ENCODE measurements around the gene PCDHA2.
"Not testable (repeated sequence)": the region's sequence is repeated elsewhere in the genome, so short reads cannot be mapped to it uniquely, and the experiment has no call there.

PCDHA2 gene

DNA sequence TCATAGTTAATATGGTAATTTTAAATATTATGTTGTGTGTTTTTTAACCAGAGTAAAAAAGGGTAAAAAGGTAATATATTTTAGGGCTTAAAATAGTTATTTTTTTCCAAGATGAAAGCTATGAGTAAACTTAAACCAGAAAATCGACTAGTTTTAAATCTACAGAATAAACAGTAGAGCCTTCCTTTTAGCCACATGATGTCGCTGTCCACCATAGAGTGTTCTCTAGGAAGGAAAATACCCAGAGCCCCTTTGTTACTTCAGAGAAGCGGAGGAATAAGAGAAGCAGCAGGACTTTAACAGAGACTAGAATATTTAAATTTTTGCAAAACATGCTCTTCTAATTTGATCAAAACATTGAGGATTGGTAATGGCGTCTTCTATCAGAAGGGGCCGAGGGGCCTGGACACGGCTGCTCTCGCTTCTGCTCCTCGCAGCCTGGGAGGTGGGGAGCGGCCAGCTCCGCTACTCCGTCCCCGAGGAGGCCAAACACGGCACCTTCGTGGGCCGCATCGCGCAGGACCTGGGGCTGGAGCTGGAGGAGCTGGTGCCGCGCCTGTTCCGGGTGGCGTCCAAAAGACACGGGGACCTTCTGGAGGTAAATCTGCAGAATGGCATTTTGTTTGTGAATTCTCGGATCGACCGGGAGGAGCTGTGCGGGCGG, at the start of gene PCDHA2:
Gene PCDHA2, plus strand, starts transcription at position 258 of the 664 bp plus-strand sequence.
- DNase-seq (ENCODE audit: extremely low read depth in 1 of 2, low read depth in 1 of 2): no peak

DNA sequence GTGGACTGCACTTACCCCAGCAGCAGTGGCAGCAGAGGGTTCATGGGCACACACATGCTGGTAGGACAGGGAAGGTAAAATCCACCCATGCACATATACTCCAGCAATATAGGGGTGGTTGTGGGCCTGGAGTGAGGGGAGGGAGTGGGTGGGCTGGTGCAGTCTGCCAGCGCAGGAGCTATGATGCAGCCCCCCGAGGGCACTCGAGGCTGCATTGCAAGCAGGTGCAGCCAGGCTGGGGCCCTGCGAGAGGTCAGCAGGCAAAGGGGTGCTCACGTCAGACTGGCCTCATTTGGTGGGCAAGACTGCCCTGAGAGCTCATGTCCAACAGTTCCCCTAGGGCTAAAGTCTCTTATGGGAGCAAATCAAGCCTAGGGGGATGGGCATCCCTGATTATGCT, 41.1 kb upstream of the PCDHA2 start:
- no peak for DNase-seq (ENCODE audit: extremely low read depth in 1 of 2, low read depth in 1 of 2)

DNA sequence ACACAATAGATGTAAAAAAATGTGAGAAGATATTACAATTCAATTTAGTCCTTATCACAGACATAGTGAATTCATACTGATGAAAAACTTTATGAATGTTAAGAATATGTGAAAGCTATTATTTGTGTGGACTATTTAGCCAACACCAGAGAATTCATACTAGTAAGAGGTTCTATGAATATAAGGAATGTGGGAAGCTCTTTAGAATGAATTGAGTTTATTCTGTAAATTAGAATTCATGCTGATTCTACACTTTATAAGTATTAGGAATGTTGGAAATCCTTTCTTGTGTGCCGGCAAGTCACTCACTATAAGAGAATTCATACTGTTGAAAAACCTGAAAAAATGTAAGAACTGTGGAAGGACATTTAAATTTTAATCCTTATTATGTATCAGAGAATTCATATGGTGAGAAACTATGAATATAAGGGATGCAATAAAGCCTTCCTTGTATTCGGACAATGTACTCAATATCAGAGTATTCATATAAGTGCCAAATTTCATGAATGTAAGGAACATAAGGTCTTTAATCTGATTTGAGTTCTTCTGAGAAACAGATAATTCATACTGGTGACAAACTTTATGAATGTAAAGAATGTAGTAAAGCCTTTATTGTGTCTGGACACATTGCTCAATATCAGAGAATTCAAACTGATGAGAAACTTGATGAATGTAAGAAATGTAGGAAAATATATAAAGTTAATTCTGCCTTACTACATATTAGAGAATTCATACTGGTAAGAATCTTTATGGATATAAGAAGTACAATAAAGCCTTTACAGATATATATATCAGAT, 30.3 kb upstream of the PCDHA2 start:
- DNase-seq (ENCODE audit: extremely low read depth in 1 of 2, low read depth in 1 of 2): no peak

DNA sequence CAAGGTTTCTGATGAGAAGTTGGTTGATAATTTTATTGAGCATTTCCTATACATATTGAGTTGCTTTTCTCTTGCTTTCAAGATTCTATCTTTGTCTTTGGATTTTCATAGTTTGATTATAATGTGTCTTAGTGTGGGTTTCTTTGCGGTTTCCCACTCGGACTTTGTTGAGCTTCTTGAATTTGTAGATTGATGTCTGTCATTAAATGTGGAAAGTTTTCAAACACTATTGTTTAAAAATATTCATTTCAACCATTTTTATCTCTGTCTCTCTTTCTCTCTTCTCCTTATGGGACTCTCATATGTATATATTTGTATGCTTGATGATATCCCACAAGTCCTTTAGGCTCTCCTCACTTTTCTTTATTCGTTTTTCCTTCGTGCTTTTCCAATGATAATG, 27.2 kb upstream of the PCDHA2 start:
- DNase-seq (ENCODE audit: extremely low read depth in 1 of 2, low read depth in 1 of 2): no peak

DNA sequence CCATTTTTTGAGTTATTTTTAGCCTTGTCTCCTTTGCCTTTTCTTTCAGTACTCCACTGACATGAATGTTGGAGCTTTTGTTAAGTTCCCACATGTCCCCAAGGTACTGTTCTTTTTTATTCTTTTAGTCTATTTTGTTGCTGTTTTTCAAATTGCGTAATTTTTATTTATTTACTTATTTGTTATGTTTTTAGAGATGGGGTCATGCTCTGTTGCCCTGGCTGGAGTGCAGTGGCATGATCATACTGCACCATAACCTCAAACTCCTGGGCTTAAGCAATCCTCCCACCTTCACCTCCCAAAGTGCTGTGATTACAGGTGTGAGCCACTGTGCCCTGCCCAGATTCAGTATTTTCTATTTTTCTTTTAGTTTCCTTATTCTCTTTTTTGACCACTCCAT, 14.1 kb upstream of the PCDHA2 start:
- no peak for DNase-seq (ENCODE audit: extremely low read depth in 1 of 2, low read depth in 1 of 2)

DNA sequence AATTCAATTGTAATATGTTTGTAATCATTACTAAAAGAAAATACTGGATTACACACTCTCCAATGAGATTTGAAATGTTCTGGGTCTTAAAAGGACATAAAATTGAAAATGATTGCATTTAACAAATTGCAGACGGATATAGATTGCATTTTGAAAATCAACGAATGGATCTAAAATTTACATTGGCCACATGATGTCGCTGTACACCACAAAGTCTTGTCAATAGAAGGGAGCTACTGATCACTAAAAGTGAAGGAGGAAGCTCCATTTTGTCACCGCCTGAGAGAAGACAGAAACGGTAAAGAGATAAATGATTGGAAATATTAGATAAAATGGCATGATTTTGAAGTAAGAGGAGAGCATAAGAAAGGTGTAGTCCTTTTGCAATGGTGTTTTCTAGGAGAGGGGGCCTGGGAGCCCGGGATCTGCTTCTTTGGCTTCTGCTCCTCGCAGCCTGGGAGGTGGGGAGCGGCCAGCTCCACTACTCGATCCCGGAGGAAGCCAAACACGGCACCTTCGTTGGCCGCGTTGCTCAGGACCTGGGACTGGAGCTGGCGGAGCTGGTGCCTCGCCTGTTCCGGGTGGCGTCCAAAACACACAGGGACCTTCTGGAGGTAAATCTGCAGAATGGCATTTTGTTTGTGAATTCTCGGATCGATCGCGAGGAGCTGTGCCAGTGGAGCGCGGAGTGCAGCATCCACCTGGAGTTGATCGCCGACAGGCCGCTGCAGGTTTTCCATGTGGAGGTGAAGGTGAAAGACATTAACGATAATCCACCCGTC, 8.6 kb upstream of the PCDHA2 start, which contains the start of gene PCDHA1:
Gene PCDHA1, plus strand, starts transcription at position 236 of the 782 bp plus-strand sequence.
- DNase-seq (ENCODE audit: extremely low read depth in 1 of 2, low read depth in 1 of 2): no peak

DNA sequence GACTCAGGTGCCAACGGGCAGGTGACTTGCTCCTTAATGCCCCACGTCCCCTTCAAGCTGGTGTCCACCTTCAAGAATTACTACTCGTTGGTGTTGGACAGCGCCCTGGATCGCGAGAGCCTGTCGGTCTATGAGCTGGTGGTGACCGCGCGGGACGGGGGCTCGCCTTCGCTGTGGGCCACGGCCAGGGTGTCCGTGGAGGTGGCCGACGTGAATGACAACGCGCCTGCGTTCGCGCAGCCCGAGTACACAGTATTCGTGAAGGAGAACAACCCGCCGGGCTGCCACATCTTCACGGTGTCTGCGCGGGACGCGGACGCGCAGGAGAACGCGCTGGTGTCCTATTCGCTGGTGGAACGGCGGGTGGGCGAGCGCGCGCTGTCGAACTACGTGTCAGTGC, 7.2 kb upstream of the PCDHA2 start:
- DNase-seq (ENCODE audit: extremely low read depth in 1 of 2, low read depth in 1 of 2): not testable (repeated sequence)

DNA sequence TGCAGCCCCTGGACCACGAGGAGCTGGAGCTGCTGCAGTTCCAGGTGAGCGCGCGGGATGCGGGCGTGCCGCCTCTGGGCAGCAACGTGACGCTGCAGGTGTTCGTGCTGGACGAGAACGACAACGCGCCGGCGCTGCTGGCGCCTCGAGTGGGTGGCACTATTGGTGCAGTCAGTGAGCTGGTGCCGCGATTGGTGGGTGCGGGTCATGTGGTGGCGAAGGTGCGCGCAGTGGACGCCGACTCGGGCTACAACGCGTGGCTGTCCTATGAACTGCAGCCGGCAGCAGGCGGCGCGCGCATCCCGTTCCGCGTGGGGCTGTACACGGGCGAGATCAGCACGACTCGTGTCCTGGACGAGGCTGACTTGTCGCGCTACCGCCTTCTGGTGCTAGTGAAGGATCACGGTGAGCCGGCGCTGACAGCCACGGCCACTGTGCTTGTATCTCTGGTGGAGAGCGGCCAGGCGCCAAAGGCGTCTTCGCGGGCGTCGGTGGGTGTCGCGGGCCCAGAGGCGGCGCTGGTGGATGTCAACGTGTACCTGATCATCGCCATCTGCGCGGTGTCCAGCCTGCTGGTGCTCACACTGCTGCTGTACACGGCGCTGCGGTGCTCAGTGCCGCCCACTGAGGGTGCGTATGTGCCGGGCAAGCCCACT, 6.7 kb upstream of the PCDHA2 start:
- not testable (repeated sequence) for DNase-seq (ENCODE audit: extremely low read depth in 1 of 2, low read depth in 1 of 2)

DNA sequence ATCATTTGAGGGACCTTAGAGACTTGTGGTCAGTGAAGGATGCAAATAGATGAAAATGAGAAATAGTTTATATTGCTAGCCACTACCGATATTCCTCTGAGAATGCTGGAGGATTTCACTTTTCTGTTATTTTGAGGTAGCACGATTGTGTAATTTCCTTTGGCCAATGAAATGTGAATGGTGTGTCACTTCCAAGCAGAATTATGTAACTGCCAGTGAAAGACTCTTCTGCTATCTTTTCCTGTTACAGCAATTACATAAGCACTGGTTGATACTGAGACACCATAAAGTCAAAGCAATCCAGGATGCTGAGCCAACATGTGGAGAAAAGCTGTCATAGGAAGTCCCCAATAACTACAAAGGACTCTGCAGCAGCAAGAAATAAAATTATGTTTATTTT, 3.6 kb upstream of the PCDHA2 start:
- no peak for DNase-seq (ENCODE audit: extremely low read depth in 1 of 2, low read depth in 1 of 2)

DNA sequence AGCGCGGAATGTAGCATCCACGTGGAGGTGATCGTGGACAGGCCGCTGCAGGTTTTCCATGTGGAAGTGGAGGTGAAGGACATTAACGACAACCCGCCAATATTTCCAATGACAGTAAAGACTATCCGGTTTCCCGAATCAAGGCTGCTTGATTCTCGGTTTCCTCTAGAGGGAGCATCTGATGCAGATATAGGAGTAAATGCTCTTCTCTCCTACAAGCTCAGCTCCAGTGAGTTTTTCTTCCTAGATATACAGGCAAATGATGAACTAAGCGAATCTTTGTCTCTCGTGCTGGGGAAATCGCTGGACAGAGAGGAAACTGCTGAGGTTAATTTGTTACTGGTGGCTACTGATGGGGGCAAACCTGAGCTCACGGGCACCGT, 598 bp downstream of the PCDHA2 start:
- no peak for DNase-seq (ENCODE audit: extremely low read depth in 1 of 2, low read depth in 1 of 2)

DNA sequence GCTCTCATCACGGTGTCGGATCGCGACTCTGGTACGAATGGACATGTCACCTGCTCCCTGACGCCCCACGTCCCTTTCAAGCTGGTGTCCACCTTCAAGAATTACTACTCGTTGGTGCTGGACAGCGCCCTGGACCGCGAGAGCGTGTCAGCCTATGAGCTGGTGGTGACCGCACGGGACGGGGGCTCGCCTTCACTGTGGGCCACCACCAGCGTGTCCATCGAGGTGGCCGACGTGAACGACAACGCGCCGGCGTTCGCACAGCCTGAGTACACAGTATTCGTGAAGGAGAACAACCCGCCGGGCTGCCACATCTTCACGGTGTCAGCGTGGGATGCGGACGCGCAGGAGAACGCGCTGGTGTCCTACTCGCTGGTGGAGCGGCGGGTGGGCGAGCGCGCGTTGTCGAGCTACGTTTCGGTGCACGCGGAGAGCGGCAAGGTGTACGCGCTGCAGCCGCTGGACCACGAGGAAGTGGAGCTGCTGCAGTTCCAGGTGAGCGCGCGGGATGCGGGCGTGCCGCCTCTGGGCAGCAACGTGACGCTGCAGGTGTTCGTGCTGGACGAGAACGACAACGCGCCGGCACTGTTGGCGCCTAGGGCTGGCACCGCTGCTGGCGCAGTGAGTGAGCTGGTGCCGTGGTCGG, 1.5 kb downstream of the PCDHA2 start:
- not testable (repeated sequence) for DNase-seq (ENCODE audit: extremely low read depth in 1 of 2, low read depth in 1 of 2)

DNA sequence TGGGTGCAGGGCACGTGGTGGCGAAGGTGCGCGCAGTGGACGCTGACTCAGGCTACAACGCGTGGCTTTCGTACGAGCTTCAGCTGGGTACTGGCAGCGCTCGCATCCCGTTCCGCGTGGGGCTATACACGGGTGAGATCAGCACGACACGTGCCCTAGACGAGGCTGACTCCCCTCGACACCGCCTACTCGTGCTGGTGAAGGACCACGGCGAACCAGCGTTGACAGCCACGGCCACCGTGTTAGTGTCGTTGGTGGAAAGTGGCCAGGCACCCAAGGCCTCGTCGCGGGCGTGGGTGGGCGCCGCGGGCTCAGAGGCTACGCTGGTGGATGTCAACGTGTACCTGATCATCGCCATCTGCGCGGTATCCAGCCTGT, 2.1 kb downstream of the PCDHA2 start:
- DNase-seq (ENCODE audit: extremely low read depth in 1 of 2, low read depth in 1 of 2): no peak

DNA sequence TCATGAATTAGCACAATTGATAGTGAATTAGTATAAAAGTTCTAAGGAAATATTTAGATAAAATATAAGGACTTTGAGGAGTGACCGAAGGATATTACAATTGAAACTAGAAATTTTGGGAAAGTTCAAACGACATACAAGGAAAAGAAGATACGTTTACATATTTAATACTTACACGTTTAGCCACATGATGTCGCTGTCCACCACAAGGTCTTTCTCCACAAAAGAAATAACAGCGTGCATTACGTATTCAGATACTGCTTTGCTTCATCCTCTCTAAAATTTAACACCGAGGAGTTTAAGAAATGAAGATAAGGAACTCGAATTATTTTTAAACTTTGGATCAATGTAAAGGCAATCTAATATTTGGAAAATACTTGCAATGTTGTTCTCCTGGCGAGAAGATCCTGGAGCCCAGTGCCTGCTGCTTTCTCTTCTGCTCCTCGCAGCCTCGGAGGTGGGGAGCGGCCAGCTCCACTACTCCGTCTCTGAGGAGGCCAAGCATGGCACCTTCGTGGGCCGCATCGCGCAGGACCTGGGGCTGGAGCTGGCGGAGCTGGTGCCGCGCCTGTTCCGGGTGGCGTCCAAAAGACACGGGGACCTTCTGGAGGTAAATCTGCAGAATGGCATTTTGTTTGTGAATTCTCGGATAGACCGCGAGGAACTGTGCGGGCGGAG, 6.3 kb downstream of the PCDHA2 start, which contains the start of gene PCDHA3:
Gene PCDHA3, plus strand, starts transcription at position 242 of the 678 bp plus-strand sequence.
- DNase-seq (ENCODE audit: extremely low read depth in 1 of 2, low read depth in 1 of 2): no peak

DNA sequence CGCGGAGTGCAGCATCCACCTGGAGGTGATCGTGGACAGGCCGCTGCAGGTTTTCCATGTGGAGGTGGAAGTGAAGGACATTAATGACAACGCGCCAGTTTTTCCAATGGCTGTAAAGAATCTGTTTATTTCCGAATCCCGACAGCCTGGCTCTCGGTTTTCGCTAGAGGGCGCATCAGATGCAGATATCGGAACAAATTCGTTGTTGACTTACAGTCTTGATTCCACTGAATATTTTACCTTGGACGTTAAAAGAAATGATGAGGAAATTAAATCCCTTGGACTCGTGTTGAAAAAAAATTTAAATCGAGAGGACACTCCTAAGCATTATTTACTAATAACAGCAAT, 6.8 kb downstream of the PCDHA2 start:
- no peak for DNase-seq (ENCODE audit: extremely low read depth in 1 of 2, low read depth in 1 of 2)

DNA sequence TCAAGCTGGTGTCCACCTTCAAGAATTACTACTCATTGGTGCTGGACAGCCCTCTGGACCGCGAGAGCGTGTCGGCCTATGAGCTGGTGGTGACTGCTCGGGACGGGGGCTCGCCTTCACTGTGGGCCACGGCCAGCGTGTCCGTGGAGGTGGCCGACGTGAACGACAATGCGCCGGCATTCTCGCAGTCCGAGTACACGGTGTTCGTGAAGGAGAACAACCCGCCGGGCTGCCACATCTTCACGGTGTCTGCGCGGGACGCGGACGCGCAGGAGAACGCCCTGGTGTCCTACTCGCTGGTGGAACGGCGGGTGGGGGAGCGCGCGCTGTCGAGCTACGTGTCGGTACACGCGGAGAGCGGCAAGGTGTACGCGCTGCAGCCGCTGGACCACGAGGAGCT, 7.7 kb downstream of the PCDHA2 start:
- not testable (repeated sequence) for DNase-seq (ENCODE audit: extremely low read depth in 1 of 2, low read depth in 1 of 2)

DNA sequence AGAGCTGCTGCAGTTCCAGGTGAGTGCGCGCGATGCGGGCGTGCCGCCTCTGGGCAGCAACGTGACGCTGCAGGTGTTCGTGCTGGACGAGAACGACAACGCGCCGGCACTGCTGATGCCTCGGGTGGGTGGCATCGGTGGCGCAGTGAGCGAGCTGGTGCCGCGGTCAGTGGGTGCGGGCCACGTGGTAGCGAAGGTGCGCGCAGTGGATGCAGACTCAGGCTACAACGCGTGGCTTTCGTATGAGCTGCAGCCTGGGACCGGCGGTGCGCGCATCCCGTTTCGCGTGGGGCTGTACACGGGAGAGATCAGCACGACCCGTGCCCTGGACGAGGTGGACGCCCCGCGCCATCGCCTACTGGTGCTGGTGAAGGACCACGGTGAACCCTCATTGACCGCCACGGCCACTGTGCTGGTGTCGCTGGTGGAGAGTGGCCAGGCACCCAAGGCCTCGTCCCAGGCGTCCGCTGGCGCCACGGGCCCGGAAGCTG, 8.2 kb downstream of the PCDHA2 start:
- no peak for DNase-seq (ENCODE audit: extremely low read depth in 1 of 2, low read depth in 1 of 2)

DNA sequence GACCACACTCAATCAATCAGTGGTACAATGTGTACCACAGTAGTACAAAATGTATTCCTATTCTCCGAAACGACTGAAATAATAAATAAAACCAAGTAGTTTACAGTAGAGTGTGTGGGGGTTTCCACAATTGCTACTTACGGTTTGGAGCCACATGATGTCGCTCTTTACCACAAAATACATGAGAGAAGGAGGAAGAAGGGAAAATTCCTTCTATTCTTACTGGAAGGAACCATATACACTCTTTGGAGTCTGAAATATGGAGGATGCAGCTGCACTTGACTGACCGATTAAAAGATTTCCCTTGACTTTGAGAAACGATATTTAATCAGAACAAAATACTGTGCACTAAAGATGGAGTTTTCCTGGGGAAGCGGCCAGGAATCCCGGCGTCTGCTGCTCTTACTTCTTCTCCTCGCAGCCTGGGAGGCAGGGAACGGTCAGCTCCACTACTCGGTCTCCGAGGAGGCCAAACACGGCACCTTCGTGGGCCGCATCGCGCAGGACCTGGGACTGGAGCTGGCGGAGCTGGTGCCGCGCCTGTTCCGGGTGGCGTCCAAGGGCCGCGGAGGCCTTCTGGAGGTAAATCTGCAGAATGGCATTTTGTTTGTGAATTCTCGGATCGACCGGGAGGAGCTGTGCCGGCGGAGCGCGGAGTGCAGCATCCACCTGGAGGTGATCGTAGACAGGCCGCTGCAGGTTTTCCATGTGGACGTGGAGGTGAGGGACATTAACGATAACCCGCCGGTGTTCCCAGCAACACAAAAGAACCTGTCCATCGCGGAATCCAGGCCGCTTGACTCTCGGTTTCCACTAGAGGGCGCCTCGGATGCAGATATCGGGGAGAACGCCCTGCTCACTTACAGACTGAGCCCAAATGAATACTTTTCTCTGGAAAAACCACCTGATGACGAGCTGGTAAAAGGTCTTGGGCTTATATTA, 12.5 kb downstream of the PCDHA2 start, which contains the start of gene PCDHA4:
Gene PCDHA4, plus strand, starts transcription at position 235 of the 942 bp plus-strand sequence.
- DNase-seq (ENCODE audit: extremely low read depth in 1 of 2, low read depth in 1 of 2): no peak

DNA sequence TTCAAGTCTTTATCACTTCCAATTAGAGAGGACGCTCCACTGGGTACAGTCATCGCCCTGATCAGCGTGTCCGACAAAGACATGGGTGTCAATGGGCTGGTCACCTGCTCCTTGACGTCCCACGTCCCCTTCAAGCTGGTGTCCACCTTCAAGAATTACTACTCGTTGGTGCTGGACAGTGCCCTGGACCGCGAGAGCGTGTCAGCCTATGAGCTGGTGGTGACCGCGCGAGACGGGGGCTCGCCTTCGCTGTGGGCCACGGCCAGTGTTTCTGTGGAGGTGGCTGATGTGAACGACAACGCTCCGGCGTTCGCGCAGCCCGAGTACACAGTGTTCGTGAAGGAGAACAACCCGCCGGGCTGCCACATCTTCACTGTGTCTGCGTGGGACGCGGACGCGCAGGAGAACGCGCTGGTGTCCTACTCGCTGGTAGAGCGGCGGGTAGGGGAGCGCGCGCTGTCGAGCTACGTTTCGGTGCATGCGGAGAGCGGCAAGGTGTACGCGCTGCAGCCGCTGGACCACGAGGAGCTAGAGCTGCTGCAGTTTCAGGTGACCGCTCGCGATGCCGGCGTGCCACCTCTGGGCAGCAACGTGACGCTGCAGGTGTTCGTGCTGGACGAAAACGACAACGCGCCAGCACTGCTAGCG, 13.7 kb downstream of the PCDHA2 start:
- not testable (repeated sequence) for DNase-seq (ENCODE audit: extremely low read depth in 1 of 2, low read depth in 1 of 2)
